Panc1 (cell line): Measurements from ENCODE around the gene ASXL2. TPM values are rescaled to one million over a fixed set of nuclear protein-coding genes. Genes with fewer than 3 reads are reported as not detected.

Experiments
- ATAC-seq: fragments of 200-7000 bp; cut with Tn5 transposase; 2 replicates; pipeline ENCODE4 v1.9.1; 2020; ENCODE audit warnings: mild to moderate bottlenecking, moderate library complexity
- BruUV-seq: library from RNA; stranded (reverse); fragments of 400-500 nt; replicated peaks from 2 replicates; lab custom pipeline; 2021; lab: Mats Ljungman, UMichigan
- CTCF ChIA-PET: fragments of 300-600 bp; sonication (Branson Sonifier 250); formaldehyde crosslinking; loops from one replicate; lab custom pipeline; 2022; ENCODE audit warnings: antibody characterized with exemption; lab: Charles Lee
- POLR2A ChIA-PET: fragments of 300-600 bp; sonication (Branson Sonifier 250); formaldehyde crosslinking; loops from one replicate; lab custom pipeline; 2022; ENCODE audit warnings: antibody characterized with exemption; lab: Charles Lee
- DNase-seq: peaks from one replicate; pipeline ENCODE4 v3.0.0-alpha.2; 2010; ENCODE audit warnings: low read depth, low spot score
- H3K27ac ChIP-seq: 2 replicates; pipeline ENCODE4 v1.5.1; 2011; ENCODE audit warnings: mild to moderate bottlenecking, low read length, inconsistent platforms
- H3K27me3 ChIP-seq: fragments of 200-500 bp; sonication (Bioruptor generic); 2 replicates; pipeline ENCODE4 v1.6.0; 2014; ENCODE audit warnings: low read length, inconsistent platforms; ENCODE audit not compliant: control insufficient read depth, insufficient read depth
- H3K36me3 ChIP-seq: fragments of 200-500 bp; sonication (Bioruptor generic); 2 replicates; pipeline ENCODE4 v1.5.1; 2014; ENCODE audit warnings: inconsistent platforms, mild to moderate bottlenecking, low read length, moderate library complexity; ENCODE audit not compliant: control insufficient read depth, insufficient read depth
- H3K4me1 ChIP-seq: 2 replicates; pipeline ENCODE4 v1.5.1; 2011; ENCODE audit warnings: inconsistent platforms, mild to moderate bottlenecking, low read length, moderate library complexity; ENCODE audit not compliant: control insufficient read depth, insufficient read depth
- H3K4me3 ChIP-seq, 2 experiments: 2 replicates each; pipeline ENCODE4 v1.5.1; 2011 to 2012; ENCODE audit warnings: low read depth in 2 of 2, low read length in 2 of 2, mild to moderate bottlenecking in 2 of 2, inconsistent platforms in 1 of 2, moderate library complexity in 1 of 2
- H3K9me3 ChIP-seq: fragments of 200-500 bp; sonication (Bioruptor generic); 2 replicates; pipeline ENCODE4 v1.5.1; 2014; ENCODE audit warnings: low read depth, mild to moderate bottlenecking, inconsistent platforms, low read length, moderate library complexity; ENCODE audit not compliant: control insufficient read depth, insufficient read depth
- CTCF ChIP-seq: fragments of 450-650 bp; IDR thresholded peaks from 2 replicates; pipeline ENCODE4 v1.5.1; 2017; ENCODE audit warnings: mild to moderate bottlenecking
- POLR2AphosphoS5 ChIP-seq: IDR thresholded peaks from 2 replicates; pipeline ENCODE4 v1.6.1; 2012; ENCODE audit warnings: mild to moderate bottlenecking, low read depth, low read length, moderate library complexity
- REST ChIP-seq, 2 experiments: IDR thresholded peaks; 2 replicates each; pipeline ENCODE4 v1.6.1; 2011 to 2012; ENCODE audit warnings: low read depth in 2 of 2, control low read depth in 1 of 2, low read length in 1 of 2, mild to moderate bottlenecking in 1 of 2, moderate library complexity in 1 of 2; ENCODE audit not compliant: insufficient read depth in 1 of 2
- SIN3A ChIP-seq: IDR thresholded peaks from 2 replicates; pipeline ENCODE4 v1.6.1; 2012; ENCODE audit warnings: low read depth, mild to moderate bottlenecking, low read length, moderate library complexity, borderline replicate concordance; ENCODE audit not compliant: insufficient read depth
- TCF7L2 ChIP-seq: IDR thresholded peaks from 2 replicates; pipeline ENCODE4 v1.6.1; 2011; ENCODE audit warnings: mild to moderate bottlenecking, low read depth, low read length, inconsistent platforms
- in situ Hi-C: cut with HindIII; loops from 2 replicates; pipeline ENCODE4 v1.10.0; 2016; ENCODE audit warnings: low sequenced_read_pairs, low pct_unique_long_range_greater_than_20kb
- intact Hi-C: fragments of 100-400 bp; cut with micrococcal nuclease; formaldehyde crosslinking; loops from one replicate; pipeline ENCODE4 v1.10.0; 2022; ENCODE audit not compliant: unreplicated experiment
- total RNA-seq: library from RNA; stranded (reverse); gene quantifications from one replicate; pipeline ENCODE4 v1.2.1, GENCODE V29; 2021; ENCODE audit not compliant: unreplicated experiment

The ASXL2 gene
- total RNA-seq, 1 experiment from 2014 or later = 43.4 TPM

GRCh38 chr2:25832897-25833296 lies 45.4 kb downstream of the ASXL2 start:
- DNase-seq (no peak), ATAC-seq (no peak)
- ChIA-PET POLR2A (no interaction called here), CTCF (no interaction called here)
- in situ Hi-C loops = no loop called here
- no peak overlapping the region for H3K4me3 ChIP-seq
- intact Hi-C loops = no loop called here
- H3K9me3 ChIP-seq = peaks cover 9% of the 10 kb centered on the region; the same call in 1 of the 2 replicates
- H3K36me3 ChIP-seq = no peaks in the 10 kb centered on the region
- H3K27ac ChIP-seq = no peak overlapping the region
- H3K4me1 ChIP-seq = peaks cover 5% of the 10 kb centered on the region; the same call in 1 of the 2 replicates
- no TSS peak for BruUV-seq
- TF ChIP-seq POLR2AphosphoS5 (no peak), TCF7L2 (no peak), CTCF (no peak), SIN3A (no peak), REST (IDR thresholded peaks at IDR 0.05; ENCODE audit: insufficient read depth in 1 of 2, low read depth in 2 of 2, low read length in 1 of 2) (no peak)
- no peaks in the 10 kb centered on the region for H3K27me3 ChIP-seq

GRCh38 chr2:25831746-25832449 lies 46.4 kb downstream of the ASXL2 start:
- BruUV-seq = no TSS peak
- H3K4me3 ChIP-seq = no peak overlapping the region
- no peaks in the 10 kb centered on the region for H3K36me3 ChIP-seq
- intact Hi-C loops (no loop called here), in situ Hi-C loops (no loop called here)
- ChIA-PET CTCF (no interaction called here), POLR2A (no interaction called here)
- peaks cover 5% of the 10 kb centered on the region; the same call in 1 of the 2 replicates for H3K4me1 ChIP-seq
- ATAC-seq (no peak), DNase-seq (no peak)
- TF ChIP-seq TCF7L2 (no peak), SIN3A (no peak), POLR2AphosphoS5 (no peak)
- no peak overlapping the region for H3K27ac ChIP-seq
- peaks cover 9% of the 10 kb centered on the region; the same call in 1 of the 2 replicates for H3K9me3 ChIP-seq
- H3K27me3 ChIP-seq = no peaks in the 10 kb centered on the region

GRCh38 chr2:25829828-25830227 lies 48.5 kb downstream of the ASXL2 start:
- no peak overlapping the region for H3K4me3 ChIP-seq
- peaks cover 9% of the 10 kb centered on the region; the same call in 1 of the 2 replicates for H3K9me3 ChIP-seq
- BruUV-seq = no TSS peak
- no peaks in the 10 kb centered on the region for H3K27me3 ChIP-seq
- ATAC-seq (no peak; the same call in 1 of the 2 replicates), DNase-seq (no peak)
- peaks cover 5% of the 10 kb centered on the region; the same call in 1 of the 2 replicates for H3K4me1 ChIP-seq
- ChIA-PET CTCF (no interaction called here), POLR2A (no interaction called here)
- intact Hi-C loops (no loop called here), in situ Hi-C loops (no loop called here)
- no peaks in the 10 kb centered on the region for H3K36me3 ChIP-seq
- TF ChIP-seq TCF7L2 (no peak), CTCF (no peak)
- H3K27ac ChIP-seq = no peak overlapping the region
